Suppressor macrophage treated with lipopolysaccharide for 1 hour (primary cell): ENCODE measurements around the gene PEPD.

Experiments
- DNase-seq, 3 donors: peaks; one replicate each; pipeline ENCODE4 v3.0.0-alpha.2; 2020 to 2022

PEPD gene

DNA sequence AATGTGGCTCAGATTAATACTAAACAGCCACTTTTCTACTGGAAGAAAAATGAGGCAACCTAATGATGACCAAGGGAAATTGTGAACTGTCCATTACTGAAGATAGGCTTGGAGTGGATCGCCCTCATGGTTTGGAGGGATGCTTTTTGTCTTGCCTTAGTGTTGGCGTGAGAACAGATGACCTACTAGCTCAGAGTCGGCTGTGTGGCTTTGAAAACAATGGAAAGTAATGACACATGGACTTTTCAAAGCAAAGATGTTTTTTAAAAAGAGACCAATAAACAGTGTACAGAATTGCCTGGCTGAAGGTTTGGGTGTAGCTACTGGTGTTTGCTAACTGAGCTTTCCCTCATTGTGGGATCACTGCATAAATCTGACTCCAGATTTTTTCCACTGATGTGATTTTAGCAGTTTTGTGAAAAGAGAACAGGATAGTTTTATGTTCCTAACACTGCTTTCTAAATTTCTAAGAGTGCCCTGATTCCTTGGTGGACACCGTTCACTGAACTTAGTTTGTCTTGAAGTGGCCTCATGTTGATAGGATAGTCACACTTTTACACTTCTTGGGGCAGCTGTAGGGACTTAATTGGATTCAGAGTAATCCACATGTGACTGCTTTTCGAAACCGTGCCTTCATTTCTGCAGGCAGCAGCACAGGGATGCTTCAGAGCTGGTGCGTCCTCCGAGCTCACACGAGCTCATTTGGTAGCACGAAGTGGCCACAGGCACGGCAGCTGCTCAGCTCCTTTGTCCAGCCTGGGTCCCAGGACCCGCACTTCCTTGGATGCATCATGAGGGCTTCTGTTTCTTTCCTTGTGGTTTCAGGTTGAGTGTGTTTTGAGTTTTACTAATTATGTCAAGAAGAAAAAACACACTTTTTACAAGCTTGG is 143.8 kb downstream of the PEPD start:
- DNase-seq, result no peak

DNA sequence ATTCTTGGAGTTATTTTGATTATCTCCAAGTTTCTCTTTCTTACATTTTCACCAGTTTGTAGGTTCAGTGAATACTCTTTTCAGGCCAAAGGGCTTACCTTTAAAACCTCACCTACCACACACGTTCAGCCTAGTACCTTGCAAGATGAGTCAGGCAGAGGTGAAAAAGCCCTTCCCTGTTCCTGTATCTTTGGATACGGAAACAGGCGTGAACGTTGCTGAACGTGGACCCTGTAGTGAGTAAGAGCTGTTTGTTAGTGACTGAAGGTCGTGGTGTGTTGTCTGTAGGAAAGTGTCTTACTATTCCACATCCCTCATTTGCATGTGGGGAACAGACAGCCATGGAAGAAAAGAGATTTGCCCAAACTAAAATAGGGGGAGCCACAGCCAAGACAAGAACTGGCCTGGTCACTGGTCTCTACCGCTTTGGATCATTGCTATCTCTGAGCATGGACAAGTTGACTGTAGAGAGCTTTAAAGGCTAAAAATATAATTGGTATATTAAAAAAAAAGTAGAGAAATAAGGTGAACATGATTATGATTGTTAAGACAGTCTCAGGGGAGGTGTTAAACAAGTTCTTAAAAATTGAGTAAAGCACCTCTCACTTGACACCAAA is 144.5 kb downstream of the PEPD start:
- DNase-seq, result no peak

DNA sequence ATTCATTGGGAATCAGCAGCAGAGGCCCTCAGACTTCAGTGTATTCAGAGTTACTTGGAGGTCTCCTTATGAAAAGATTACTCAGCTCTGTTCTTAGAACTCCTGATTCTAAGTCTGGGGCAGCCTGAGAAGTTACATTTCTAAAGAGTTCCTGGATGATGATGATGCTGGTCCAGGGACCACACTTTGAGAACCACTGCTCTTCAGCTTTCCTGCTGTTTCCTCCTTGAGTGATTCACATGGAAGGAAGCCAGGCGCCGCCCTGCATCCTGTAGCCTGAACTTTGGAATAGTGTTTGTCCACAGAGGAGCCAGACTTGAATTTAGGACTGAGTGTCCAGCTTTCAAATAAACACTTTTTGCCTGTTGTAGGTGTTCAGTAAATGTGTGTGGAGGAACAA is 145.2 kb downstream of the PEPD start:
- DNase-seq, result no peak

DNA sequence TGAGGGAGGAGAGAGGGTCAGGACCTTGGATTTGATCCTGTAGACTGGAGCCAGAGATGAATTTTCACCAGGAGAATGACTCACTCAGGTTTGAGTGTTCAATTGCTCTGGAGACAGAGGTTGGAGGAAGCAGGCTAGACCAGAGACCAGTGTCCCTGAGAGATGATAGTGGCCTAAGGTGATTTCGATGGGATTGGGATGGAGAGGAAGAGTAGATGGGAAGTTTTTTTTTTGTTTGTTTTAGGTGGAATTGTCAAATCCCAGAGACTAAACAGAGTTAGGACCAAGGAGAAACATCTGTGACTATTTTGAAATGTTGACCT is 145.8 kb downstream of the PEPD start:
- no peak for DNase-seq

DNA sequence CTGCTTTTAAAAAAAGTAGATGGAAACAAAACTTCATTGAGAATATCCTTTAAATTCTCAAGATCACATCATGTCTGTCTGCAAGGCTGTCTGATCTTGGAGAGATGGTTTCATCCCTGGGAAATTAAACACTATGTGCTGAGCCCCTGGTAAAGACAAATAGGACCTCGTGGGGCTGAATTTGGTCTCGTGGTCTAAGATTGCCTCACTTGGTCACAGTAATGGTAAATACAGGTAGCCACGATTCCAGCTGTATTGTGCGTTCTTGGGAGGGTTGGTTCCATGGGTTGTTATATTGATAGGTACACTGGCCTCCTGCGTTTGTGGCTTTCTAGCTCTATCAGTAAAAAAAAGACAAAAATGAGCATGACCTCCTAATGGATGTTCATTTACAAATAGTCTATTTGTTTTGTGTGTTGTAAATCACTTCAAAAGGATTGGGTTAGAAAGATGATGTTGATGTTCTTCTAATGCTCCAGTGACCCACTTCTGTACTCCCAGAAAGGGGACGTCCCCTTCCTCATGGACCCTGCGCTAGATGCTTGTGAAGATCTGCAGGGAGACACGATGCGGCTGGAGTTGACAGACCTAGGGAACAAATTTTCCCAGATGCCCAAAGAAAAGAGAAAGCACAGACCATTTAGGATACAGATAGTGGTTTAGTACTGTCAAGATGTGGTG is 146.3 kb downstream of the PEPD start:
- no peak for DNase-seq

DNA sequence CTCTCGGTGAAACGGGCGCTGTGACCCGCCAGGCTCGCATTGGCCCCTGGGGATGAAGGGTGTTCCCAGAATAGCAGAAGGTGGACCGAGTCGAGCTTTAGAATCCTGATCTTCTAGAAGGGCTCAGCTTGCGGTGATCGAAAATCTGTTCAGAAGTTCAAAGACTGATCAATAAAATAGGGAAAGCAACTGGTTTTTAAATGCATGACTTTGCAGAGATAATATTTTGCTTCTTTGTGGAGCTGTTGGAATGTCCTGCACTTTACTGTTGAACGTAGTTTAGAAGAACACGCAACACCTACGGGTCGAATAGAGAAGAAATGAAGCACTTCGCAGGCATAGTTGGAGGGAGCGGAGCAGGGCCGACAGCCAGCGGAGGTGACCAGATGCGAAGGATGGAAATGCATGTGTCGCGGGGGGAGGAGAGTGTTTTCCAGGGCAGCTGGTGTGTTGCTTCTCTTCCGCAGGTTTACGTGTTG is 147.3 kb downstream of the PEPD start:
- peak in 2 of 3 donors; percentile 24 to 36 for DNase-seq

DNA sequence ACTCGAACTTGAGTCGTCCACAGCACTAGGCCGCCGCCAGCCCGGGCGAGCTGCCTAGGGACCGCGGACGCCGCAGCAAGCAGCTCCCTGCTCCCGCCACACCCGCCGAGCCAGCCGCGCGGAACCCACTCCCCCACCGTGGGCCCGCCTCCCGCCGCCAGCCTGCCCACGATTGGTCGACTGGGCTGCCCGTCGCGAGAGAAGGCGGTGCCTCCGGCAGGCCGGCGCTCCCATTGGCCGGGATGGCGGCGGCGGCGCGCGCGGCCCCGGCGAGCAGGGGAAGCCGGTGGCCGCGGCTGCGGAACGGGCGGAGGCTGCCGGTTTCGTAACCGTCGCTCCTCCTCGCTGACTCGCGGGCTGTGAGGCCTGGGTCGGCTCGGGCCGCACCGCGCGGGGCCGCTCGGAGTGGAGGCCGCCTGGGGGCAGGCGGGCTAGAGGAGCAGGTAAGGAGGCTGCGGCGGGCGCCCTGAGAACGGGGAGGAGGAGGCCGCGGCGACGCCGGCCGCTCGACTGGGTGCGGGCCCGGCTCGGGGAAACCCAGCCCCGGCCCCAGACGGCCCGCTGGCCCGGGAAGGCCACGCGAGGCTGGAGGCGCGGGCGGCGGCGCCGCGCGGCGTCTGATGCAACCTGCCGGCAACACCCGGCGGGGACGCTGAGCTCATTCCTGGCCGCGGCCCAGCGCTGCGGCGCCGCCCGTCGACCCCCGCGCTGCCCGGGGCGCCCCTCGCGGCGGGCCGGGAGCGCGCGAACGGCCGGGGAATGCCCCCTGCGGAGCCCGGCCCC is 147.9 kb downstream of the PEPD start, which contains the start of gene CEBPG:
Gene CEBPG, plus strand, starts transcription at position 257 of the 783 bp plus-strand sequence. CDS start 5,531 bp downstream, outside the sequence.
- DNase-seq, result peak; percentile 95 to 98 (median 97)

DNA sequence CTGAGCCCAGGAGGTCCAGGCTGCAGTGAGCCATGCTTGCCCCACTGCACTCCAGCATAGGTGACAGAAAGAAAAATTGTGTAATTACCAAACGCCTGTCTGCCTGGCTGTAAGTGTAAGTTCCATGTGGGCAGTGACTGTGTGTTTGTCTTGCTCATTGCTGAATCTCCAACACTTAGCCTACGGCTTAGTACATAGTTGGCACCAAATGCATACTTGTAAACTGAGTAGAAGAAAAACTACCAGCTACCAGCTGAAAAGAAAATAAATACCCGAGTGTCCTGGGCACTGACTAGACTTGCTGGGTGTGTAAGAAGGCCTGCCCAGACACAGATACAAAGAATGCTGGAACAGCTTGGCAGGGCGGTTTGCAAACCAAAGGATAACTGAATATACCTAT is 150.8 kb downstream of the PEPD start:
- DNase-seq, result no peak

DNA sequence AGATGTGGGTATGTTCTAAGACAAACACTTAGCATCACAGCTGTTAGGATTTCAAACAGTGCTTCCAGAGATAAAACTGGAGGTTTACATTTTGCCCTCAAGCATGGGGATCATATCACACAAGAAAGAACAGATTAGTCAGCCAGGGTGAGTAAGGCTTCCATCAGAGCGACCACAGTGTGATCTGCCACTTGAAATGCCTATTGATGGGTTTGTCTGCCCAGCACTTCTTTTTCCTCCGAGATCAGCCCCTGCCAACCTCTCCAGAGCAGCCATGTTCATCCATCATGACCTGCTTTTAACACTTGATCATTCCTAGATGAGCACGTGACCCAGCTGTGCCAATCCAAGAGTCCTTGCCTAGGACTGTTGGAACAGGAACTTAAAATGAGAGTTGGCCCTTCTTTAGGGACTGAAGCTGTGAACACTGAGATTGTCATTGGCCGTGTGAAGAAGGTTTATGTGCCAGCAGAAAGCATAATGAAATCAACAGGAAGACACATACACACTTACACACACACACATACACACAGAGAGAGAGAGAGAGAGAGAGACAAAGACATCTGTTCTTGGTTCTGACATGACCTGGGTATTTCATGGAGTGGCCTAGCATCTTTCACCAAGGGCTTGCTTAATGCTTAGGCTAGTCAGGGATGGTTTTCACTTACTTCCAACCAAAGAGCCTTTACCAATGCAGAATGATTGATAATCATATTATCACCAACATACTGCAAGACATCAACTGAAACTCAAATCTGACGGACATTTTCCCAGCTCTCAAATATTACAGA is 153.3 kb downstream of the PEPD start:
- DNase-seq, result peak in 1 of 3 donors; percentile 29

DNA sequence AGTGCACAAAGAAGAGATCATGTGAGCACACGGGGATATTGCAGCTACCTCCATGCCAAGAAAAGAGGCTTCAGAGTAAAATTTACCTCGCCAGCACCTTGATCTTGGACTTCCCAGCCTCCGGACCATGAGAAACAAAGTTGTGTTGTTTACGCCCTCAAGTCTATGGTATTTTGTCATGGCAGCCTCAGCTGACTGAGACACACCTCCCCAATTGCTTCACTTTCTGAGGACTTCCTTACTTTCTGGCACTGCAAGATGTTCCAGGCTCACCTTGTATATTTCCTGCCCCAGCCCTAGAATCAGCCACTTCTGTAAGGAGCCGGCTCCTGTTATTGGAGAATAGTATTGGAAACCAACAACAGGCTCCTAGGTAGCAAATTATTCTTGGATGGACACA is 154.7 kb downstream of the PEPD start:
- peak in 1 of 3 donors; percentile 17 for DNase-seq

DNA sequence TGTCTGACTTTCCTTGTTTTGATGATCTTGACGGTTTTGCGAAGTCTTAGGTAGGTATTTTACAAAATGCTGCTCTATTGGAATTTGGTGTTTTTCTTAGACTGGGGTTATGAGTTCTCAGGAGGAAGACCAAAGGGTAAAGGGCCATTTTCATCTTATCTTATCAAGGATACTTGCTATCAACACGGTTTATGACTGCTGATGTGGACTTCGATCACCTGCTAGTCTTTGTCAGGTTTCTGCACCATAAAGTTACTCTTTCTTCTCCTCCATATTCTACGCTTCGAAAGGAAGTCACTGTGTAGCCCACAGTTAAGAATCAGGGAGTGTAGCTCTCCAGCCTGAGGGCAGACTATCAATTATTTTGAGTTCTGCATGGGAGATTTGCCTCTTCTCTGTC is 155.5 kb downstream of the PEPD start:
- no peak for DNase-seq

DNA sequence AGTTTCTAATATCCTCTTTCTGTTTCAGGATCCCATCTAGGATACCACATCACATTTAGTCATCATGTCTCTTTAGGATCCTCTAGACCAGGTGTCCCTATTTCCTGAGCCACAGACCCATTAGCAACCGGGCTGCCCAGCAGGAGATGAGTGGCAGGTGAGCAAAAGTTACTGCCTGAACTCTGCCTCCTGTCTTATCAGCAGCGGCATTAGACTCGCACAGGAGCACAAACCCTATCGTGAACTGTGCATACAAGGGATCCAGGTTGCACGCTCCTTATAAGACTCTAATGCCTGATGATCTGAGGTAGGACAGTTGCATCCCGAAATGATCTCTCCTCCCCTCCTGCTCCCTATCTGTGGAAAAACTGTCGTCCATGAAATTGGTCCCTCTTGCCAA is 155.9 kb downstream of the PEPD start:
- DNase-seq, result no peak

DNA sequence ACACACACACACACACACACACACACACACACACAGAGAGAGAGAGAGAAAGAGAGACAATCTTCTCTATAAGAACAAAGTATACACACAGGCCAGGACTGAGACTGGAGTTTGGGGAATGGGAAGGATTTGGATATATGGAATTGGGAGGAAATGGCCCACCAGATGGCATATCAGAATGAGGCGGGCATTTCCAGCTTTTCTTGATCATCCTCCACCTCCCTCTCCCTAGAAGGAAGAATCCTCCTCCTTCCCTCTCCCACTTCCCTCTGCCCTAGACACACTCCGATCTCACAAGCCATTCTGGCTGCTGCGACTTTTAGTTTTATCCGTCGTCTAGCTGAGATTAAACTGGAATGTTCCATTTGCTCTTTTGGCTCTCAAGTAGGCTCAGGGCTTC is 158.1 kb downstream of the PEPD start:
- DNase-seq, result no peak

DNA sequence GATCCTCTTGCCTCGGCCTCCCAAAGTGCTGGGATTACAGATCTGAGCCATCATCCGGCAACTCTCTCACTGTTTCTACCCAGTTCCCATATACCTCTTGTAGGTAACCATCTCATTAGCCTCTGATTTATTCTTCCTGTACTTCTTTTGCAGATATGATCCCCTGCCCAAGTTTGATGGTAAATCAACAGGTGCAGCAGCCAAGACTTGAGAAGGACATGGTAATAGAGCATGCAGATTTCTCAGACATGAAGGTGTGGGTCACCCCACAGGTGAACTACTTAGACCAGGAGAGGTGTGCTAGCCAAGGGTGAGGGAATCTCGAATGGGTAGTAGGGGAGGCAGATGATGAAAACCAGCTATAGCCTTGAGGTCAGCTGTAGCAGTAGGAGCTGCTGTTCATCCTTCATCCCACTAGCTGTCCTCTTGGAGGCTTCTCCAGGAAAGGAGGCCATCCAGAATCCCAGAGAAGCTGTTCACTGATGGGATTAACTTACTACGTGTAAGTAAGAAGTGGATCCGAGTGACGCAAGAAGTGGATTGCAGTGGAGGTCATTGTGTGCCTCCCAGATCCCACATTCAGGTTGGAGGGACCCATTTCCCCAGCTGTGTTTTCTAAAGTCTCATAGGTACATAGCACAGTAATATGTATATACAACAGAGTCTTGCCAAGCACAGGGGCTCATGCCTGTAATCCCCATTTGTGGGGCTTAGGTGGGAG is 158.9 kb downstream of the PEPD start:
- no peak for DNase-seq

DNA sequence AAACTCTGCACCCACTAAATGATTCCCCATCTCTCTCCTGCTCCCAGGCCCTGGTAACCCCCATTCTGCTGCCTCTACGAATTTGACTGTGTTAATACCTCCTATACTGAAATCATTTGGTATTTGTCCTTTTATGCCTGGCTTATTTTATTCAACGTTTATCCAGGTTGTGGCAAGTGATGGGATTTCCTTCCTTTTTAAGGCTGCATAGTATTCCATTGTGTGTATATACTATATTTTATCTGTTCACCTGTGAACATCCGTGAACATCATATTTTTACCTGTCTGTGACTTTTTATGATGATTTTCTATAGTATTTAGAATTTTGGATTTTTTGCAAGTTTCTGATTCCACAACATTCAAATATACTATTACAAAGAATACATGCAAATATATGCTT is 162.0 kb downstream of the PEPD start:
- DNase-seq, result no peak

DNA sequence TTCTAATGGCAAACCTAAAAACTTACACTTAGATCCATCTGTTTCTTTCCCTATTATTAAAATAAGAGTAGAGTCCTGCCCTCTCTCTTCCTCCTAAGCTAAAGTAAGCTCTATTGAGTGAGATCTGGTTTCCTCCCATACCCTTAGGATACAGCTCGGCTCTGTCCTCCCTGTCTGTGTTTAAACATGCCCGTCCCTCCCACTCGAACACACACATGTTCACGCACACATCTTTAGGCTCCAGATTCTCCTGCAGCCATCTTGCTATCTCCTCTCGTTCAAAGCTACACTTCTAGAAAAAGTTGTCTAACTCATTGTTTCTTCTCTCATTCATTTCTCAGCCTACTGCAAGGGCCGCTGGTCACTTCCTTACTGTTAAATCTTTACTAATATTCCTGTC is 163.2 kb downstream of the PEPD start:
- DNase-seq, result no peak

DNA sequence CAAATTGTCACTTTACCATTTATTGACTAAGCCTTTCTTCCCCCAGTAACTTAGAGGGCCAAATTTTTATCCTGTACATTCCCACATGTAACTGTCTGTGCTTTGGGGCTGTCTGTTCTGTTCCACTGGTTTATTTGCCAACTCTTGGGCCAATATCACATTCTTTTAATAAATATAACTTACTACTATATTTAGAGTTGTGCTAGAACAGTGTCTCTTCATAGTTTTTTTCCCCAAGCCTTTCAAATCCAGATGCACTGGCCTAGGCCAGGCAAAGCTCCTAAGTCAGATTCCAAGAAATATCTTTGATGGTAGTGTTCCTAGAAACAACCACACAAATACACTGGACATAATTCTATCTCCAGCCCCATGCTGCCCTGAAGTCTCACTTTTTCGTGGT is 164.0 kb downstream of the PEPD start:
- no peak for DNase-seq

DNA sequence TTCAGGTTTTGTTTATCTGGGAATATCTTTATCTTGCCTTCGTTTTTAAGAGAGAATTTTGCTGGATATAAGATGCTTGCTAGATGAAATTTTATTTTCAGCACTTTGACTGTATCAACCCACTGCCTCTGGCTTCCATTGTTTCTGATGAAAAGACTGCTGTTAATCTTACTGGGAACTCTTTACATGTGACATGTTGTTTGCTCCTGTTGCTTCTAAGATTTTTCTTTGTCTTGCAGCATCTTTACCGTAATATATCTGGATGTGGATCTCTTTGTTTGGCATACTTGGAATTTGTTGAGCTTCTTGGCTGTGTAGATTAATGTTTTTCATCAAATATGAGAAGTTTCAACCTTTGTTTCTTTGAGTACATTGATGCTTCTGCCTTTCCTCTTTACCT is 166.1 kb downstream of the PEPD start:
- DNase-seq, result no peak

DNA sequence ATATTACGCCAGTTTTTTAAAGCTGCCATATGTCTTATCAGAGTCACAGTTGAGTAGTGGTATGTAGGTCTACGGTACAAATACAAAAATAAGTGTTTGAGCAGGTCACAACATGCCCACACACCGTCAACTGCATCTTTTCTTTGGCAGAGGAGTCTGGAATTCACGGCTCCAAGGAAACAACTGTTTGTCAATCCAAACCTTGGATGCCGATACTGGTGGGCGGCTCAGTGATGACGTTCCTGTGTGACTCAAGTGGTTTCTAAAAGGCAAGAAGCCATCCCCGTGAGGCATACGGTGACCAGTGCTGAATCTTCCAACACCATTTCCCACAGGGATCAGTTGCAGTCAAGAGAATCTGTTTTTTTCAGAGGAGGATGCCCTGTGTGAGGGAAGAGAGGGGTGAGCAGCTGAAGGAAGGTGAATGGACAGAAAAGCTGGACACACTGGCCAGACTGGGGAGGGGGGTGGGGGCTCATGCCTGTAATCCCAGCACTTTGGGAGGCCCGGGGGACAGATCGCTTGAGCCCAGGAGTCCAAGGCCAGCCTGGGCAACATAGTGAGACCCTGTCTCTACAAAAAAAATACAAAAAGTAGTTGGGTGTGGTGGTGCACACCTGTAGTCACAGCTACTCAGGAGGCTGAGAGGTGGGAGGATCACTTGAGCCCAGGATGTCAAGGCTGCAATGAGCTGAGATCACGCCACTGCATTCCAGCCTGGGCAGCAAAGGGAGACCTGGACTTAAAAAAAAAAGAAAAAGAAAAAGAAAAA is 170.9 kb downstream of the PEPD start:
- peak; percentile 36 to 45 (median 40) for DNase-seq
